Fibroblast of the conjunctiva (primary cell): ENCODE data around the gene KCNT1.

Experiments
- DNase-seq: peaks from one replicate; pipeline ENCODE4 v3.0.0-alpha.2; 2010; ENCODE audit warnings: low read depth

The KCNT1 gene

GRCh38 chr9:135822374-135822755 is 120.4 kb downstream of the KCNT1 start:
- DNase-seq = no peak

- no peak for DNase-seq
Observed at GRCh38 chr9:135823036-135823435, 121.1 kb downstream of the KCNT1 start.

- no peak for DNase-seq
Observed at GRCh38 chr9:135825435-135826187, 123.6 kb downstream of the KCNT1 start.

- no peak for DNase-seq
Observed at GRCh38 chr9:135826188-135826545, 124.2 kb downstream of the KCNT1 start.

- DNase-seq = no peak
Observed at GRCh38 chr9:135827301-135827700, 125.3 kb downstream of the KCNT1 start.

- DNase-seq = no peak
Observed at GRCh38 chr9:135827866-135828580, 126.0 kb downstream of the KCNT1 start.

GRCh38 chr9:135828656-135829055 is 126.7 kb downstream of the KCNT1 start:
- DNase-seq = no peak

- DNase-seq = no peak
Observed at GRCh38 chr9:135830496-135830895, 128.5 kb downstream of the KCNT1 start.

- no peak for DNase-seq
Observed at GRCh38 chr9:135833864-135834263, 131.9 kb downstream of the KCNT1 start.

GRCh38 chr9:135835131-135835530 is 133.1 kb downstream of the KCNT1 start:
- no peak for DNase-seq

- DNase-seq = no peak
Observed at GRCh38 chr9:135839516-135839915, 137.5 kb downstream of the KCNT1 start.

- DNase-seq = no peak
Observed at GRCh38 chr9:135840107-135840506, 138.1 kb downstream of the KCNT1 start.

- DNase-seq = no peak
Observed at GRCh38 chr9:135840539-135840938, 138.6 kb downstream of the KCNT1 start.
